Tibial nerve (tissue), 4 donors: ENCODE data around the gene GSTM1.

ENCODE experiments used
- CTCF ChIP-seq, 5 experiments: fragments of 200-600 bp in 3 of 5; fragments of 450-650 bp in 2 of 5; sonication (generic) in 3 of 5; IDR thresholded peaks; one replicate each; pipeline ENCODE4 v1.5.1; 2016 to 2019; ENCODE audit warnings: antibody characterized with exemption in 5 of 5, mild to moderate bottlenecking in 3 of 5, moderate library complexity in 2 of 5
- EP300 ChIP-seq, 2 donors: sonication (generic); formaldehyde crosslinking; IDR thresholded peaks; one replicate each; pipeline ENCODE4 v1.6.1; 2017; ENCODE audit warnings: antibody characterized with exemption in 2 of 2, mild to moderate bottlenecking in 1 of 2
- POLR2A ChIP-seq, 2 donors: fragments of 450-650 bp; IDR thresholded peaks; one replicate each; pipeline ENCODE4 v1.6.1; 2017; ENCODE audit warnings: antibody characterized with exemption in 2 of 2, mild to moderate bottlenecking in 2 of 2, moderate library complexity in 2 of 2

- no peak for TF ChIP-seq CTCF (IDR thresholded peaks at IDR 0.05)
- TF ChIP-seq POLR2A (IDR thresholded peaks at IDR 0.05) = no peak
- TF ChIP-seq EP300 (IDR thresholded peaks at IDR 0.05) = no peak
These were observed 35.5 kb downstream of the GSTM1 start for GRCh38 chr1:109722908-109723691.
